ENCODE data around the gene NHSL2.

GRCh38 chrX:71978164-71978563 is 67.5 kb downstream of the NHSL2 start:
- TF ChIP-seq POLR2A (IDR thresholded peaks at IDR 0.05), result no peak
- TF ChIP-seq, protein P1, sequence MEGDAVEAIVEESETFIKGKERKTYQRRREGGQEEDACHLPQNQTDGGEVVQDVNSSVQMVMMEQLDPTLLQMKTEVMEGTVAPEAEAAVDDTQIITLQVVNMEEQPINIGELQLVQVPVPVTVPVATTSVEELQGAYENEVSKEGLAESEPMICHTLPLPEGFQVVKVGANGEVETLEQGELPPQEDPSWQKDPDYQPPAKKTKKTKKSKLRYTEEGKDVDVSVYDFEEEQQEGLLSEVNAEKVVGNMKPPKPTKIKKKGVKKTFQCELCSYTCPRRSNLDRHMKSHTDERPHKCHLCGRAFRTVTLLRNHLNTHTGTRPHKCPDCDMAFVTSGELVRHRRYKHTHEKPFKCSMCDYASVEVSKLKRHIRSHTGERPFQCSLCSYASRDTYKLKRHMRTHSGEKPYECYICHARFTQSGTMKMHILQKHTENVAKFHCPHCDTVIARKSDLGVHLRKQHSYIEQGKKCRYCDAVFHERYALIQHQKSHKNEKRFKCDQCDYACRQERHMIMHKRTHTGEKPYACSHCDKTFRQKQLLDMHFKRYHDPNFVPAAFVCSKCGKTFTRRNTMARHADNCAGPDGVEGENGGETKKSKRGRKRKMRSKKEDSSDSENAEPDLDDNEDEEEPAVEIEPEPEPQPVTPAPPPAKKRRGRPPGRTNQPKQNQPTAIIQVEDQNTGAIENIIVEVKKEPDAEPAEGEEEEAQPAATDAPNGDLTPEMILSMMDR (IDR thresholded peaks at IDR 0.05), result no peak
- TF ChIP-seq POLR2AphosphoS5 (IDR thresholded peaks at IDR 0.05), result no peak
